HEK293T (cell line): ENCODE data around the gene GPR151.

Experiments
- BHLHE40 ChIP-seq: fragments of 450-650 bp; IDR thresholded peaks from 2 replicates; pipeline ENCODE4 v1.6.1; 2016; ENCODE audit warnings: mild to moderate bottlenecking, moderate library complexity, borderline replicate concordance
- LEF1 ChIP-seq: fragments of 450-650 bp; IDR thresholded peaks from 2 replicates; pipeline ENCODE4 v1.6.1; 2017; ENCODE audit warnings: mild to moderate bottlenecking, borderline replicate concordance

GRCh38 chr5:146466521-146467349 is 49.3 kb downstream of the GPR151 start:
- TF ChIP-seq LEF1: no peak
- TF ChIP-seq BHLHE40: no peak
